Mammary epithelial cell (primary cell): ENCODE results near the gene TBC1D24.
"Not testable (repeated sequence)": the region's sequence is repeated elsewhere in the genome, so short reads cannot be mapped to it uniquely, and the experiment has no call there.

ENCODE experiments used
- CTCF ChIP-seq, 2 donors: IDR thresholded peaks in 1 of 2; conservative IDR thresholded peaks in 1 of 2; 2 replicates each; pipeline ENCODE4 v1.5.1; 2011 to 2012; ENCODE audit warnings: inconsistent platforms in 2 of 2, low read length in 2 of 2, mild to moderate bottlenecking in 2 of 2, control low read depth in 1 of 2, low read depth in 1 of 2; ENCODE audit not compliant: insufficient read depth in 1 of 2; ENCODE audit errors: extremely low read depth in 1 of 2
- EZH2 ChIP-seq: IDR thresholded peaks from 2 replicates; pipeline ENCODE4 v1.6.1; 2012; ENCODE audit warnings: low read length, inconsistent platforms, borderline replicate concordance

- not testable (repeated sequence) for TF ChIP-seq CTCF (conservative IDR thresholded peaks at IDR 0.05 in 1 of 2, IDR thresholded peaks at IDR 0.05 in 1 of 2; ENCODE audit: extremely low read depth in 1 of 2, insufficient read depth in 1 of 2, low read depth in 1 of 2, low read length in 2 of 2); EZH2
Measured at GRCh38 chr16:2550283-2550878, 75.5 kb downstream of the TBC1D24 start.
